GM18868 (cell line): ENCODE measurements around the gene MEDAG.
A peak's percentile ranks its signal among the peaks of the same experiment; 100 is the strongest.

Source experiments
- ATAC-seq: cut with Tn5 transposase; IDR thresholded peaks from one replicate; pipeline ENCODE4 v1.9.1; 2021; ENCODE audit warnings: mild to moderate bottlenecking, moderate library complexity; ENCODE audit not compliant: unreplicated experiment

Gene MEDAG

DNA sequence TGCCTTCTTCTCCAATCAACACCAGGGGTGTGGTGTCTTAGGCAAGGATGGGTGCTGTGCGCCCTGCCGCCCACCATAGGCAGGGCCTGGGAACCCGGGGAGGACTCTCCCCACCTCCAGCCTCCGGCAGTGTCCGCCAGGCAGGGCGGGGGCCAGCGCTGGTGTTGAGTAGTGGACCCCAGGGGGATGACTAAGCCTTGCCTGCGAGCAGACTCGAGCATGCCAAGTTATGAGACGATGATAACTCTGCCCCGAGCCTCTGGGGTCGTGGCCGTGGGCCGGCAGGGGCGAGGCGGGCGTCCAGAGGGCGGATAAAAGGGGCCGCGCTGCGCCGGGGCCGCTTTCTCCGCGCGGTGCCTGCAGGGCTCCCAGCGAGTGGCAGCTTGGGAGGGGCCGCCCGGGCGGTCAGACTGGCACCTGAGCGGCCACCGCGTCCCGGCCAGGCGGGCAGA lies at the start of gene MEDAG:
TSS of gene MEDAG (plus strand) at position 340 of the 452 bp plus-strand sequence. CDS start 245 bp downstream, outside the sequence.
- no peak for ATAC-seq

DNA sequence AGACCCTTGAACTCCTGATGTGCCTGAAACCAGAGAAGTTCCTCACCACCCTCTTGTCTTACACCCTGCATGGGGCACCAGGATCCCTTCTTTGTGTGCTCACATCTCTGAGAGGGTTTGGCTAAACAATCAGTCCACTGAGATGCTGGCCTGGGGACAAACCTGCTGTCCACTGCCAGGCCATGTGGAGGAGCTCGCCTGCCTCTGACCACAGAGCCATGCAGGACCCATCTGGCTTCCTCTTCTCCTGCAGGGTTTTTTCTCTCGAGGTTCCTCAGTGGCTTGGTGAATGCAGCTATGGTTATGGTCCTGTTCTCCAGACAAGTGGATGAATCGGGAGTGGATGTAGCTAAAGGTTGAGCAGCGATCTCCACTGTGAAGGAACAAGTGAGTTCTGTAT lies 49.1 kb upstream of the MEDAG start:
- no peak for ATAC-seq

DNA sequence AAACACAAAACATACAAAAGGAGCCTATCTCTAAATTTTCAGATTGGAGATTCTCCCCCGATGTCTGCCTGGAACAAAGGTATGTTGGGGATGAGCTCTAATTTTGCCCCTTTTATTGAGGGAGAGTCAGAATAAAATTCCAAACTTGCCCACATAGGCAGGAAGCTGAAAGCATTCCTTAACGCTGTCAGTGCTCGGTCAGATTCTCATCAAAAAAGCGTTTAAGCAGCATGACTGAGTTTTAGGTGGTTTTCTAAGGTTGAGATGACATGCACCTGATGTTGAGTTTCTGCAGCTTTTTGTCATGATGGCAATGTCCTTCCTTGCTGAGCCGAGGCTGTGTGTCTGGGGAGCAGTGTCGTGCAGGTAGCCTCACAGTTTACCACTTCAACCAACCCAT lies 48.4 kb upstream of the MEDAG start:
- ATAC-seq: no peak

DNA sequence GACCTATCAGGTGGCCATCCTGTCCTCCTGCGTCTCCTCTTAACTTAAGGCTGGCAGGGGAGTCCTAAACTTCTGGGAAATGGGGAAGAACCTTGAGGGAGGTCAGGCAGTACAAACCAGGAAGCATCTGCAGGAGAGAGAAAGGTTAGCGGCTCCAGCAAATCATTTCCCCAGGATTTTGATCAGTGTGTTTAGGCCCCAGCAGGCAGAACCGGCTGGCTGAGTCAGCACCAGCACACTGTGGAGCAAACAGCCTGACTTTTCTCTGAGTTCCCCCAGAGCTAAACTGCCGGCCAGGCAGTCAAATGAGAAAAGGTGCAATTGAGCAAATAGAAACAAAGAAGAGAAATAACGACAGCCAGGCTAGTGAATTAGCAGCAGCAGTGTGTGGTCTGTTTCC lies 46.7 kb upstream of the MEDAG start:
- ATAC-seq: no peak

GRCh38 chr13:30861163-30861562 lies 44.9 kb upstream of the MEDAG start:
- ATAC-seq: no peak

DNA sequence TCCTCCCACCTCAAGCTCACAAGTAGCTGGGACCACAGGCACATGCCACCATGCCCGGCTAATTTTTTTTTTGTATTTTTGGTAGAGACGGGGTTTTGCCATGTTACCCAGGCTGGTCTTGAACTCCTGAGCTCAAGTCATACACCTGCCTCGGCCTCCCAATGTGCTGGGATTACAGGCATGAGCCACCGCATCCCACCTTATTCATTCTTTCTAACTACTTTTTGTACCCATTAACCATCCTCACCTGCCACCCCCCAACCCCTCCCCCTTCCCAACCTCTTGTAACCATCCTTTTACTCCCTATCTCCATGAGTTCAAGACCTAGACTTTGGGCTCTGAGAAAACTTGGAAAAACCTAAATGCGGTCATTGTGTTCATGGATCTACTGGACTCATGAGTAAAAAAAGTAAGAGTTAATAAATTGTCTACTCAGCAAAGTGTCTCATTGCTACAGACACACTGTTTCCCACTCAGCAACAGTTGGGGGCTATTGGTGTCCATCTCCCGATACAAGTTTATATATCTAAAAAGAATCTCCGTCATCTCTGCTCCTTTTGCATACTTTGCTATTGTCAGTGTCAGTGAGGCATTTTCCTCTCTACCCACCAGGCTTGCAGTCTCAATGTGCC lies 44.1 kb upstream of the MEDAG start:
- no peak for ATAC-seq

DNA sequence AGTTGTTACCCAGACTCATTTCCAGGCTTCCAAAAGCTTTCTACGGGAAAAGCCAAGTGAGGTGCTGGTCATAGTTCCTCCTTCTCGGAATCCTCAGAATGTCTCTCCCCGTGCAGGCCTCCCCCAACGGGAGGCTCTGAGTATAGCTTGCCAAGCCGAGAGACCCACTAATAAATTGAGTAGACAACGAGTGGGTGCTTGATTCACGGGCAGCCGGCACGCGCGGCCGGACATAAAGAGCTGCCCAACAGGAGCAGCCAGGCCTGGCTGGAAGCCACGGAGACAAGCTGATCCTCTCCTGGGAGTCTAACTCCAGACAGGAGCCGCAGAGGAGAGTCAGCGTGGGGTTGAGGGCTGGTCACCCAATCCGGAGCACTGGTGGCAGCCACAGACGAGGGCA lies 43.4 kb upstream of the MEDAG start:
- no peak for ATAC-seq

GRCh38 chr13:30863231-30863630 lies 42.8 kb upstream of the MEDAG start:
- ATAC-seq: no peak

GRCh38 chr13:30863796-30864195 lies 42.3 kb upstream of the MEDAG start:
- no peak for ATAC-seq

- ATAC-seq: no peak
Measured at GRCh38 chr13:30864433-30865122, 41.5 kb upstream of the MEDAG start.

DNA sequence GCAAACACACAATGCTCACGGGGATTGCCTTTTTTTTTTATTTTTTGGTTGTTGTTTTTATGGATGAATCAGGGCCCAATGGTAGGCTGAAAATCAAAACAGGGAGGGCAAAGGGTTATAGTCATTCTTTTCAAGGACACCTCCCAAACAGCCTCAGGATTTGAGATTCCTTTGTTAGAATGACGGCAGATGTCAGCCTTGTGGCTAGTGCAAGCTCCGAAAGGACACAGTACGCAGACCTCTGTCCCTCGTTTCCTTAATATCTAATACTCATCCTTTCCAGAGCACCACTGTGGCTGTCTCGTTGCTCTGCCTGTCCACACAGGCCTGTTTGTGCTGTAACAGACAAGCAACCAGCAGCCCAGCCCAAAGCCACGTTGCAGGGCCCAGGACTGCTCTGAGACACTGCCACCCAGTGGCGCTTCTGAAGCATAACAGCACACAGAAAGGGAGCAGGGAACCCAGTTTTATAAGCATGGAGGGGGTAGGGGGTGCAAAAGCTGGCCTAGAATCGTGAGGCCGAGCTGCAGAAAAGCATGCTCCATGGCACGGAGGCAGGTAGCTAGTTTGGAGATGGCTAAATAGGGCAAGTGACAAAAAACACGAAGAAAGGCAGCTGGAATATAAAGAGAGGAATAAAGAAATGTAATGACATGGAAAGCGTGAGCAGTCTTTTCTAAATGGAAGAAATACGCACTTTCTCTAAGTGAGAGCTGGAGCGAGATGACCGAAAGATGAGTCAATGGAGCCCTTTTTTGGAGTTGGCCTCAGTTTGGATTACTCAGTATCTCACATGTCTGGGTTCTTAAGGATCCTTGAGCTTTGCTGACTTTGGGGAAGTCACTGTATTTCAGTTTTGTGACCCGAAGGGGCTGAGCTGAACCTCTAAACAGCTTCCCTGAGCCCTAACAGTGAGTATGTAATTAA lies 40.7 kb upstream of the MEDAG start:
- ATAC-seq: peak; percentile 91

- ATAC-seq: no peak
Measured at GRCh38 chr13:30866677-30867076, 39.4 kb upstream of the MEDAG start.

GRCh38 chr13:30867089-30867669 lies 38.9 kb upstream of the MEDAG start:
- no peak for ATAC-seq

- ATAC-seq: no peak
Measured at GRCh38 chr13:30868799-30869470, 37.1 kb upstream of the MEDAG start.

DNA sequence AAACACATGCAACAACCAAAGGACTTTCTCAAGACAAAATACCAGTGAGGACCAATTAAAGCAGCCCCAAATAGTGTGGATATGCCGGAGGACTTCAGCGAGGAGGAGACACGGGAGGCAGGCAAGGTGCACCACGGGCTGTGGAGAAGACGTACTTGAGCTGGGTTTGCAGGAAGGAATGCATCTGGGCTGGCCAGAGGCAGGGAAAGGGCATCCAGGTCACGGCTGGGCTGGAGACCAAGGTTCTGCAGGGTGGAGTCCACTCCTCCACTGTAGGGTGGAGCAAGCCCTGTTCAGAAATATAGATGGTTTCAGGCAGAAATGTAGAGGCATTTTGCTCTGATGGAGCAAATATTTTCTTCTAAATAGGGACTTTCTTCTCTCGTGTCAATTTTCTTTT lies 36.6 kb upstream of the MEDAG start:
- ATAC-seq: no peak

DNA sequence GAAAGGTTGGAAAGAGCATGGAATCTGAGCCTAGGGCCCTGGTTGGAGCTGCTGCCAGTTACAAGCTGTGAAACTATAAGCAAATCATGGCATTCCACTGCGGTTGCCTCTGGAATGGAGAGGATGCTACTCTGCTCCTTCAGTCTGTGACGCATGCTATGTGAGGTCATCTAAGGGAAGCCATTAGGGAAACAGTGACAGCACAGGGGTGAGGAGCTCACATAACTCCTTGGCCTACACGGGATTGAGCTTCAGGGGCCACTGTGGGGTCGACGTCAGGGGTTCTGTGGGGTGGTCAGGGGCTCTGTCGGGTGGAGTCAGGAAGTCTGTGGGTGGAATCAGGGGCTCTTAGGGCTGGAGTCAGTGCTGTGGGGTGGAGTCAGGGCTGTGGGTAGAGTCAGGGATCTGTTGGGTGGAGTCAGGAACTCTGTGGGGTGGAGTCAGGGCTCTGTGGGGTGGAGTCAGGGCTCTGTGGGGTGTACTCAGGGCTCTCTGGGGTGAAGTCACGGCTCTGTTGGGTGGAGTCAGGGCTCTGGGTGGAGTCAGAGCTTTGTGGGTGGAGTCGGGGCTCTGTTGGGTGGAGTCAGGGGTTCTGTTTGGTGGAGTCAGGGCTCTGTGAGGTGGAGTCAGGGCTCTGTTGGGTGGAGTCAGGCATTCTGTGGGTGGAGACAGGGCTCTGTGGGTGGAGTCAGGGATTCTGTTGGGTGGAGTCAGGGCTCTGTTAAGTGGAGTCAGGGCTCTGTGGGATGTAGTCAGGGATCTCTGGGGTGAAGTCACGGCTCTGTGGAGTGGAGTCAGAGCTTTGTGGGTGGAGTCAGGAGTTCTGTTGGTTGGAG lies 35.8 kb upstream of the MEDAG start:
- peak; percentile 55 for ATAC-seq

DNA sequence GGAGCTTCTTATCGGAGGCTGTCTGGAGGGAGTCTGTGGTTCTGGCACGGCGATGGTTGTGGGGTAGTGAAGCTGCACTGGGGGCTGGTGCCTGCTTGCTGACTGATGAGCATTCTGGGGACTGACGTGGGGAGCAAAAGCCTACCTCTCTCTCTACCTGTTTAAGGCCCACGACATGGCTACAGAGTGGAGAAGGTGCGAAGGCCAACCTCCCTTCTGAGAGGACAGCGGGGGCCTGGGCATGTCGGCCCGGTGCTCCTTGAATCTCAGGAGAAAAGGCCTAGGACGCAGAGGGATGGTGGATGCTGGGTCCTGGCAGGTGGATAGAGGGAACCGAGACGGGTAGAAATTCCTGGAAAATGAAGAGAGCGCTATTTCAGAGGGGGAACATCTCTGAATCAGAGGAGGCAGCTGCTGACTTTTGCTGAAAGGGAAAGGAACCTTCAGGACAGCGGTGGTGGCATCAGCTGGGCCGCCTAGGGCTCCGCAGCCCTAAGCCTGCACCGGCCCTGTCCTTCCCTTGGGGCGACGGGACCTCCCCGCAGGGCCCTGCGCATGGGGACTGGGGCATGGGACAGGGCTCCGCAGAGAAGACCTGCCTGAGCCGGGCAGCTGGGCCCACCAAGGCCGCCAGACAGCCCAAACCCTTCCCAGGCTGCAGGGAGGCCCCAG lies 35.0 kb upstream of the MEDAG start:
- no peak for ATAC-seq

DNA sequence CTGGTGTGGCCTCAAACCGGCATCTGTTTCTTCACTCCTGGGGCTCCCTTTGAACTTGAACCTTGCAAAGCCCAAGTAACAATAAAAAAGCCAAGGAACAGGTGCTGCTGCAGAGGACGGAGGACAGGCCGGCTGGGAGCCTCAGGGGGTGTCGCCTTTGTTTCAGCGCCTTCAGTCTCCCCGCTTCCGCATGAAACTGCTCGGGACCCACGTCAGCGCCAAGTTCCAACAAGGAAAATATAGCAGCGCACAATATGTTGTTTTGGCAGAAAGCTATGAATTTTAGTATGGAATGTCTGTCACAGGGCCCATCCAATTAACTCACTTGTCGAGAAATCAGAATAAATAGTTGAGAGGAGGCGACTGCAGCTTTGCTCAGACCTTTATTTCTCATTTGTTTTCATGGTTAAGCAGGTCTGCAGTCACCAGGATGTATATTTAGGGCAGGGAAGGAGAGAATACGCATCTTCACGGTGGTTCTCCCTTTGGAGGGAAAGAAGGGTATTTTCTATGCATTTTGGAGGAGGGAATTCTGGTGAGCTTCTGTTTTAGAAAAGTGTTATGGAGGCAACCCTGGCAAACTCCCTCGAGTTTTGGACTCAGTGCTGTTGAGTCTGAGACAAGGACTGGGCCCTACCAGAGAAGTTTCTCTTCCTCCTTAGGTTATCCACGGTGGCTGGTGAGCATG lies 34.3 kb upstream of the MEDAG start:
- ATAC-seq: no peak

DNA sequence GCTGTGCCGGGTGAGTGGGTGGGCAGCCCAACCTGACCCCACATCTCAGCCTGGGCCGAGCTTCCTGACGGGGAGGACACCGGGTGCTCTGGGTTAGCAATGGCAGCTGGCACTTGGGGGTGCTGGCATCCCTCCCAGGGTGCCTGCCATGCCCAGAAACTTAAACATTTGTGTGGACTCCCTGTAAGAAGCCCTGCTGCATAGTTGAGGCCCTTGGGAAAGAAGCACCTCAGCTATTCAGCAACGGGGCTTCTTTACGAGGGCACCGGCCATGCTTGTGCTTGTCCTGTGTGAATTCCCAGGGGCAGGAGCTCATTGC lies 33.8 kb upstream of the MEDAG start:
- ATAC-seq: no peak
